ENCODE measurements around the gene VCAN.

The VCAN gene

GRCh38 chr5:83509540-83509939 lies 38.0 kb downstream of the VCAN start:
- no peaks in the 10 kb centered on the region for H3K36me3 ChIP-seq (ENCODE audit: control insufficient read depth, low read length)
- H3K27ac ChIP-seq (ENCODE audit: low read depth, low read length), result no peak overlapping the region
- no peak overlapping the region for H3K4me2 ChIP-seq (ENCODE audit: low read length)
- no peaks in the 10 kb centered on the region for H3K9me2 ChIP-seq (replicated peaks; ENCODE audit: control insufficient read depth, low read length)
- H3K4me1 ChIP-seq (ENCODE audit: control insufficient read depth, low read length), result no peaks in the 10 kb centered on the region
- no peaks in the 10 kb centered on the region for H3K27me3 ChIP-seq (ENCODE audit: control insufficient read depth, low read length)
- H3F3A ChIP-seq (ENCODE audit: control insufficient read depth, insufficient read depth), result no peaks in the 10 kb centered on the region
- no peak overlapping the region for H3K4me3 ChIP-seq (ENCODE audit: low read length)
- TF ChIP-seq CTCF (IDR thresholded peaks at IDR 0.05; ENCODE audit: low read depth, low read length, poor library complexity, severe bottlenecking), result no peak
- no peak for TF ChIP-seq EZH2phosphoT487 (IDR thresholded peaks at IDR 0.05; ENCODE audit: borderline replicate concordance, low read length)
- H3K9me3 ChIP-seq (ENCODE audit: control insufficient read depth, insufficient read depth, low read length), result no peaks in the 10 kb centered on the region
- H4K20me1 ChIP-seq (ENCODE audit: control insufficient read depth, insufficient read depth, low read depth, low read length), result no peaks in the 10 kb centered on the region
- no peaks in the 10 kb centered on the region for H3K79me2 ChIP-seq (ENCODE audit: control insufficient read depth, low read length)

- Histone ChIP-seq H3K36me3 (ENCODE audit: control insufficient read depth, low read length) (no peaks in the 10 kb centered on the region), H3K9me3 (ENCODE audit: control insufficient read depth, insufficient read depth, low read length) (no peaks in the 10 kb centered on the region), H3K4me3 (ENCODE audit: low read length) (no peak overlapping the region), H3K9me2 (replicated peaks; ENCODE audit: control insufficient read depth, low read length) (no peaks in the 10 kb centered on the region), H3K27ac (ENCODE audit: low read depth, low read length) (no peak overlapping the region), H3K27me3 (ENCODE audit: control insufficient read depth, low read length) (no peaks in the 10 kb centered on the region), H3F3A (ENCODE audit: control insufficient read depth, insufficient read depth) (no peaks in the 10 kb centered on the region), H3K79me2 (ENCODE audit: control insufficient read depth, low read length) (no peaks in the 10 kb centered on the region), H4K20me1 (ENCODE audit: control insufficient read depth, insufficient read depth, low read depth, low read length) (no peaks in the 10 kb centered on the region), H3K4me1 (ENCODE audit: control insufficient read depth, low read length) (no peaks in the 10 kb centered on the region), H3K4me2 (ENCODE audit: low read length) (no peak overlapping the region)
- TF ChIP-seq EZH2phosphoT487 (IDR thresholded peaks at IDR 0.05; ENCODE audit: borderline replicate concordance, low read length) (no peak), CTCF (IDR thresholded peaks at IDR 0.05; ENCODE audit: low read depth, low read length, poor library complexity, severe bottlenecking) (no peak)
Observed at GRCh38 chr5:83510260-83510659, 38.7 kb downstream of the VCAN start.

GRCh38 chr5:83512061-83512745 lies 40.7 kb downstream of the VCAN start:
- Histone ChIP-seq H3K27me3 (ENCODE audit: control insufficient read depth, low read length) (no peaks in the 10 kb centered on the region), H3K27ac (ENCODE audit: low read depth, low read length) (no peak overlapping the region), H3K79me2 (ENCODE audit: control insufficient read depth, low read length) (no peaks in the 10 kb centered on the region), H3K9me2 (replicated peaks; ENCODE audit: control insufficient read depth, low read length) (no peaks in the 10 kb centered on the region), H3K4me2 (ENCODE audit: low read length) (no peak overlapping the region), H3F3A (ENCODE audit: control insufficient read depth, insufficient read depth) (no peaks in the 10 kb centered on the region), H4K20me1 (ENCODE audit: control insufficient read depth, insufficient read depth, low read depth, low read length) (no peaks in the 10 kb centered on the region), H3K4me1 (ENCODE audit: control insufficient read depth, low read length) (no peaks in the 10 kb centered on the region), H3K9me3 (ENCODE audit: control insufficient read depth, insufficient read depth, low read length) (no peaks in the 10 kb centered on the region), H3K36me3 (ENCODE audit: control insufficient read depth, low read length) (no peaks in the 10 kb centered on the region), H3K4me3 (ENCODE audit: low read length) (no peak overlapping the region)
- TF ChIP-seq EZH2phosphoT487 (IDR thresholded peaks at IDR 0.05; ENCODE audit: borderline replicate concordance, low read length) (no peak), CTCF (IDR thresholded peaks at IDR 0.05; ENCODE audit: low read depth, low read length, poor library complexity, severe bottlenecking) (no peak)
